ENCODE measurements around the gene KCTD10. TPM values are rescaled to one million over a fixed set of nuclear protein-coding genes. Genes with fewer than 3 reads are reported as not detected.

The KCTD10 gene
- total RNA-seq, 1 experiment from 2014 or later, result 71.3 TPM

- Mint-ChIP-seq H3K27ac (peak overlapping the region; percentile 85 to 97 (median 86)), H3K4me1 (peaks cover 84% of the 10 kb centered on the region in 2 experiments), H3K27me3 (ENCODE audit: low read depth) (no peaks in the 10 kb centered on the region), H3K4me3 (no peak overlapping the region), H3K36me3 (ENCODE audit: insufficient read depth in 1 of 3, low read depth in 3 of 3) (peaks cover 20 to 49% (median 42%) of the 10 kb centered on the region in 3 experiments; a peak in 6 of 7 replicates), H3K9me3 (no peaks in the 10 kb centered on the region; a peak in 2 of 5 replicates)
- WGBS (ENCODE audit: extremely low coverage, insufficient read length, low lambda C conversion rate), result no CpG with 5 or more reads among the region's 13 CpGs
- Histone ChIP-seq H3K27me3 (ENCODE audit: insufficient read depth, low read length) (no peaks in the 10 kb centered on the region), H3K4me1 (ENCODE audit: insufficient read depth, low read length) (peaks cover 41% of the 10 kb centered on the region), H3K18ac (ENCODE audit: insufficient read length, low read depth, low read length) (peak overlapping the region; percentile 58), H3K9me3 (ENCODE audit: control insufficient read depth, low read depth, low read length) (no peaks in the 10 kb centered on the region), H2AK5ac (ENCODE audit: insufficient read length, low read length) (peak overlapping the region; percentile 22), H4K5ac (ENCODE audit: insufficient read length, low read depth, low read length) (no peak overlapping the region), H3K79me2 (ENCODE audit: insufficient read depth, low read length) (peaks cover 5% of the 10 kb centered on the region; the same call in 1 of the 2 replicates), H4K20me1 (ENCODE audit: control insufficient read depth, insufficient read depth, insufficient read length) (peaks cover 2% of the 10 kb centered on the region), H2BK12ac (ENCODE audit: insufficient read length, low read depth, low read length) (peak overlapping the region; percentile 36), H3K27ac (ENCODE audit: insufficient read length, low read depth, low read length) (no peak overlapping the region), H4K91ac (ENCODE audit: insufficient read length, low read depth, low read length) (peak overlapping the region; percentile 79), H3T11ph (ENCODE audit: low read length) (no peak overlapping the region), H3K56ac (ENCODE audit: insufficient read length, low read depth, low read length) (no peak overlapping the region), H3K23me2 (ENCODE audit: insufficient read length, low read depth, low read length, poor library complexity, severe bottlenecking) (no peaks in the 10 kb centered on the region), H2AFZ (ENCODE audit: low read length) (no peak overlapping the region), H4K8ac (replicated peaks; ENCODE audit: insufficient read length, low read depth, low read length) (no peak overlapping the region), H3K14ac (ENCODE audit: insufficient read depth, low read length) (peak overlapping the region; percentile 62), H3K79me1 (ENCODE audit: insufficient read depth, low read depth, low read length, poor library complexity, severe bottlenecking) (peaks cover 6% of the 10 kb centered on the region), H2BK5ac (ENCODE audit: insufficient read length, low read length) (no peak overlapping the region), H2BK120ac (ENCODE audit: low read depth, low read length, poor library complexity, severe bottlenecking) (no peak overlapping the region), H3K4ac (ENCODE audit: low read depth, low read length) (peak overlapping the region; percentile 16; the same call in 1 of the 2 replicates), H2BK20ac (ENCODE audit: low read depth, low read length, poor library complexity, severe bottlenecking) (no peak overlapping the region), H2BK15ac (ENCODE audit: low read depth, low read length) (no peak overlapping the region), H3K23ac (ENCODE audit: insufficient read length, low read depth, low read length) (no peak overlapping the region), H3K9ac (ENCODE audit: extremely low read depth, insufficient read length, low read length) (no peak overlapping the region), H3K4me2 (ENCODE audit: insufficient read depth, insufficient read length, low read length) (no peak overlapping the region)
- DNase-seq, result no peak
- TF ChIP-seq CTCF (conservative IDR thresholded peaks at IDR 0.05), result no peak
Observed at GRCh38 chr12:109460538-109460937, 16.6 kb downstream of the KCTD10 start.
